ENCODE data around the gene RECQL5. TPM values are rescaled to one million over a fixed set of nuclear protein-coding genes. Genes with fewer than 3 reads are reported as not detected.

The RECQL5 gene
- total and polyA plus RNA-seq, 2 donors (not counting 1 experiment from before 2014, with no cell fraction given), result 58.5 to 70.5 TPM

- Mint-ChIP-seq H3K27me3 (no peaks in the 10 kb centered on the region), H3K9me3 (ENCODE audit: insufficient read depth) (no peaks in the 10 kb centered on the region), H3K4me3 (no peak overlapping the region), H3K27ac (peak overlapping the region; percentile 20), H3K4me1 (peaks cover 7% of the 10 kb centered on the region)
- H3K79me2 ChIP-seq (ENCODE audit: control insufficient read depth, insufficient read depth, low read length), result no peaks in the 10 kb centered on the region
- no peak for TF ChIP-seq EZH2 (IDR thresholded peaks at IDR 0.05; ENCODE audit: borderline replicate concordance, insufficient read depth, low read depth, low read length, poor library complexity, severe bottlenecking)
- peak; percentile 73 for TF ChIP-seq CTCF (IDR thresholded peaks at IDR 0.05)
- H3K9me3 ChIP-seq (ENCODE audit: control extremely low read depth in 1 of 3, control insufficient read depth in 2 of 3, insufficient read depth in 1 of 3, low read length in 2 of 3), result no peaks in the 10 kb centered on the region
- peak; percentile 59 for DNase-seq
- peaks cover 6 to 8% of the 10 kb centered on the region in 2 donors for H3K4me1 ChIP-seq (ENCODE audit: control insufficient read depth in 2 of 2, insufficient read depth in 2 of 2, low read length in 2 of 2)
- H3K9ac ChIP-seq (ENCODE audit: low read length), result no peak overlapping the region
- intact Hi-C loops (cut with micrococcal nuclease), result loop anchor here (2.0 kb wide), 1 partner anchor 20 kb away; the partner anchor contains the start of gene SMIM5
- 53% methylated on average over 3 of the region's 6 CpGs for WGBS (ENCODE audit: insufficient coverage)
- ChIA-PET POLR2A (interaction anchor here (0.6 kb wide), 1 partner anchor 93 kb away, joined by 13 read pairs; no protein-coding TSS in a partner anchor), CTCF (interaction anchor here (1.7 to 6.5 kb wide), 5 partner anchors 9 to 100 kb away, joined by 5 to 62 read pairs (median 7); partner anchors contain the start of gene SMIM5)
- no peak overlapping the region for H3K27ac ChIP-seq (ENCODE audit: low read length in 2 of 2)
- peaks cover 0 to 49% of the 10 kb centered on the region in 2 experiments for H3K36me3 ChIP-seq (replicated peaks in 1 of 2; ENCODE audit: control extremely low read depth in 1 of 2, control insufficient read depth in 1 of 2, extremely low read depth in 1 of 2, insufficient read depth in 2 of 2, low read length in 1 of 2)
- ATAC-seq (ENCODE audit: low read depth), result peak; percentile 81
- H2AFZ ChIP-seq (ENCODE audit: insufficient read depth, low read depth, low read length, poor library complexity, severe bottlenecking), result no peak overlapping the region
- no peaks in the 10 kb centered on the region for H3K27me3 ChIP-seq (replicated peaks in 1 of 4; ENCODE audit: control extremely low read depth in 1 of 4, control insufficient read depth in 3 of 4, insufficient read depth in 4 of 4, low read length in 3 of 4)
- no peak overlapping the region for H3K4me2 ChIP-seq (replicated peaks; ENCODE audit: low read depth, low read length, poor library complexity, severe bottlenecking)
- H3K4me3 ChIP-seq (ENCODE audit: control extremely low read depth in 1 of 5, extremely low read depth in 1 of 5, insufficient read depth in 1 of 5, low read depth in 2 of 5, low read length in 4 of 5), result no peak overlapping the region
- H4K20me1 ChIP-seq (ENCODE audit: control insufficient read depth, insufficient read depth, low read length, poor library complexity, severe bottlenecking), result no peaks in the 10 kb centered on the region
These were observed 13.9 kb downstream of the RECQL5 start for GRCh38 chr17:75652934-75653549.

DNA sequence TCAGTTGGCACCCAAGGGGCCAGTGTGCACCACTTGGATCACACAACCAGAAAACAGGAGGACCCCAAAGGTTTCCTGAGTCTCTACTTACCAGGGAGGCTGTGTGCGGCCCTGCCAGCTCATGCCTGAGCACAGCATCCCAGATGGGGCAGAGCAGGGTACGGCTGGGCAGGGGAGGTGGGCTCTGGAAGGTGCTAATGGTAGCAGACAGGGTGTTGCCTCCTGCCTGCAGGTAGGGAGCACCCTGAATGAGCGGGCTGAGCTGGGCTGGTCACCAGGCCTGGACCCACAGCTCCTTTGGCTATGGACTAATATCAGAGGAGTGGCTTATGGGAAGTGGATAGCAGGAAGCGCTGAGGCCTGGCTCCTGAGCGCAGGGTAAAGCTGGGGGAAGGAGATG is 14.6 kb downstream of the RECQL5 start:
- intact Hi-C loops (cut with micrococcal nuclease), result loop anchor here (2.0 kb wide), 1 partner anchor 20 kb away; the partner anchor contains the start of gene SMIM5
- Histone ChIP-seq H3K27ac (ENCODE audit: low read length in 2 of 2) (no peak overlapping the region), H3K4me1 (ENCODE audit: control insufficient read depth in 2 of 2, insufficient read depth in 2 of 2, low read length in 2 of 2) (peaks cover 6 to 8% of the 10 kb centered on the region in 2 donors), H3K9me3 (ENCODE audit: control extremely low read depth in 1 of 3, control insufficient read depth in 2 of 3, insufficient read depth in 1 of 3, low read length in 2 of 3) (no peaks in the 10 kb centered on the region), H3K27me3 (replicated peaks in 1 of 4; ENCODE audit: control extremely low read depth in 1 of 4, control insufficient read depth in 3 of 4, insufficient read depth in 4 of 4, low read length in 3 of 4) (no peaks in the 10 kb centered on the region), H2AFZ (ENCODE audit: insufficient read depth, low read depth, low read length, poor library complexity, severe bottlenecking) (no peak overlapping the region), H3K36me3 (replicated peaks in 1 of 2; ENCODE audit: control extremely low read depth in 1 of 2, control insufficient read depth in 1 of 2, extremely low read depth in 1 of 2, insufficient read depth in 2 of 2, low read length in 1 of 2) (peaks cover 0 to 49% of the 10 kb centered on the region in 2 experiments), H3K4me3 (ENCODE audit: control extremely low read depth in 1 of 5, extremely low read depth in 1 of 5, insufficient read depth in 1 of 5, low read depth in 2 of 5, low read length in 4 of 5) (no peak overlapping the region), H3K4me2 (replicated peaks; ENCODE audit: low read depth, low read length, poor library complexity, severe bottlenecking) (no peak overlapping the region), H4K20me1 (ENCODE audit: control insufficient read depth, insufficient read depth, low read length, poor library complexity, severe bottlenecking) (no peaks in the 10 kb centered on the region), H3K79me2 (ENCODE audit: control insufficient read depth, insufficient read depth, low read length) (no peaks in the 10 kb centered on the region), H3K9ac (ENCODE audit: low read length) (no peak overlapping the region)
- peaks cover 7% of the 10 kb centered on the region for H3K4me1 Mint-ChIP-seq
- H3K27me3 Mint-ChIP-seq, result no peaks in the 10 kb centered on the region
- DNase-seq (no peak), ATAC-seq (ENCODE audit: low read depth) (no peak)
- ChIA-PET CTCF (interaction anchor here (1.1 to 6.5 kb wide), 7 partner anchors 8 to 101 kb away, joined by 3 to 62 read pairs (median 7); partner anchors contain the start of gene SMIM5), POLR2A (no interaction called here)
- H3K4me3 Mint-ChIP-seq, result no peak overlapping the region
- H3K27ac Mint-ChIP-seq, result no peak overlapping the region
- TF ChIP-seq CTCF (IDR thresholded peaks at IDR 0.05), result no peak
- TF ChIP-seq EZH2 (IDR thresholded peaks at IDR 0.05; ENCODE audit: borderline replicate concordance, insufficient read depth, low read depth, low read length, poor library complexity, severe bottlenecking), result no peak
- WGBS (ENCODE audit: insufficient coverage), result 96% methylated on average over 4 of the region's 5 CpGs
- no peaks in the 10 kb centered on the region for H3K9me3 Mint-ChIP-seq (ENCODE audit: insufficient read depth)
